Measurements from ENCODE around the gene PCSK7.

GRCh38 chr11:117189941-117190544, 41.8 kb downstream of the PCSK7 start:
- TF ChIP-seq SP7 (tag by site-specific recombination; IDR thresholded peaks at IDR 0.05) (no peak), IKZF3 (tag by site-specific recombination; IDR thresholded peaks at IDR 0.05) (no peak), CTCF (tag by site-specific recombination; IDR thresholded peaks at IDR 0.05) (no peak), ZNF776 (tag by site-specific recombination; IDR thresholded peaks at IDR 0.05; ENCODE audit: borderline replicate concordance) (no peak), ZNF558 (tag by site-specific recombination; IDR thresholded peaks at IDR 0.05) (no peak), SALL2 (tag by site-specific recombination; IDR thresholded peaks at IDR 0.05; ENCODE audit: borderline replicate concordance) (no peak), TCF7L2 (IDR thresholded peaks at IDR 0.05; ENCODE audit: borderline replicate concordance, low read depth, low read length) (no peak), ZNF140 (tag by site-specific recombination; IDR thresholded peaks at IDR 0.05) (no peak), PATZ1 (tag by site-specific recombination; IDR thresholded peaks at IDR 0.05) (no peak), ZBTB49 (tag by site-specific recombination; IDR thresholded peaks at IDR 0.05; ENCODE audit: low read depth) (no peak), SETDB1 (IDR thresholded peaks at IDR 0.05; ENCODE audit: insufficient read length, low read length) (no peak), ZNF707 (tag by site-specific recombination; IDR thresholded peaks at IDR 0.05) (no peak)
- TF ChIP-seq, protein P1, sequence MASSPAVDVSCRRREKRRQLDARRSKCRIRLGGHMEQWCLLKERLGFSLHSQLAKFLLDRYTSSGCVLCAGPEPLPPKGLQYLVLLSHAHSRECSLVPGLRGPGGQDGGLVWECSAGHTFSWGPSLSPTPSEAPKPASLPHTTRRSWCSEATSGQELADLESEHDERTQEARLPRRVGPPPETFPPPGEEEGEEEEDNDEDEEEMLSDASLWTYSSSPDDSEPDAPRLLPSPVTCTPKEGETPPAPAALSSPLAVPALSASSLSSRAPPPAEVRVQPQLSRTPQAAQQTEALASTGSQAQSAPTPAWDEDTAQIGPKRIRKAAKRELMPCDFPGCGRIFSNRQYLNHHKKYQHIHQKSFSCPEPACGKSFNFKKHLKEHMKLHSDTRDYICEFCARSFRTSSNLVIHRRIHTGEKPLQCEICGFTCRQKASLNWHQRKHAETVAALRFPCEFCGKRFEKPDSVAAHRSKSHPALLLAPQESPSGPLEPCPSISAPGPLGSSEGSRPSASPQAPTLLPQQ (tag by site-specific recombination; IDR thresholded peaks at IDR 0.05): no peak

Measured in HEK293 (cell line).